Hepatocyte (in vitro differentiated cells): ENCODE results near the gene ALKBH7.
"Not testable (repeated sequence)": the region's sequence is repeated elsewhere in the genome, so short reads cannot be mapped to it uniquely, and the experiment has no call there.

Source experiments
- CTCF ChIP-seq: fragments of 200-600 bp; sonication (generic); IDR thresholded peaks from 2 replicates; pipeline ENCODE4 v1.5.1; 2016; ENCODE audit warnings: antibody characterized with exemption, mild to moderate bottlenecking; ENCODE audit not compliant: poor library complexity
- EZH2 ChIP-seq: fragments of 200-600 bp; sonication (generic); IDR thresholded peaks from 2 replicates; pipeline ENCODE4 v1.6.1; 2016; ENCODE audit warnings: antibody characterized with exemption, mild to moderate bottlenecking, borderline replicate concordance
- EZH2phosphoT487 ChIP-seq: fragments of 200-600 bp; sonication (generic); IDR thresholded peaks from one replicate; pipeline ENCODE4 v1.6.1; 2018; ENCODE audit warnings: antibody characterized with exemption, mild to moderate bottlenecking, low read depth, moderate library complexity; ENCODE audit not compliant: unreplicated experiment, severe bottlenecking

DNA sequence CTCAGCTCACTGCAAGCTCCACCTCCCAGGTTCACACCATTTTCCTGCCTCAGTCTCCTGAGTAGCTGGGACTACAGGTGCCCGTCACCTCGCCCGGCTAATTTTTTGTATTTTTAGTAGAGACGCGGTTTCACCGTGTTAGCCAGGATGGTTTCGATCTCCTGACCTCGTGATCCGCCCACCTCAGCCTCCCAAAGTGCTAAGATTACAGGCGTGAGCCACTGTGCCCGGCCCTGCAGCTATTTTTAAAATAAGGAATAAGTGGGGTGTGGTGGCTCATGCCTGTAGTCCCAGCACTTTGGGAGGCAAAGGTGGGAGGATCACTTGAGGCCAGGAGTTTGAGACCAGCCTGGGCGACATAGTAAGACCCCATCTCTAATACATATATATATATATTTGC, 12.1 kb upstream of the ALKBH7 start:
- not testable (repeated sequence) for TF ChIP-seq CTCF, EZH2, EZH2phosphoT487
